Naive thymus-derived CD4-positive, alpha-beta T cell (primary cell): Measurements from ENCODE around the gene EFNA3. TPM values are rescaled to one million over a fixed set of nuclear protein-coding genes. Genes with fewer than 3 reads are reported as not detected.

Source experiments
- ATAC-seq: fragments of 150-1000 bp; cut with Tn5 transposase; 2 replicates; pipeline ENCODE4 v1.10.0; 2021; ENCODE audit warnings: mild to moderate bottlenecking, moderate library complexity
- CTCF ChIA-PET: fragments of 350-600 bp; sonication (Branson Sonifier 250); formaldehyde crosslinking; loops from one replicate; lab custom pipeline; 2021; ENCODE audit warnings: antibody characterized with exemption; lab: Charles Lee
- POLR2A ChIA-PET: fragments of 350-600 bp; sonication (Branson Sonifier 250); formaldehyde crosslinking; loops from one replicate; lab custom pipeline; 2021; ENCODE audit warnings: antibody characterized with exemption, inconsistent platforms; lab: Charles Lee
- DNase-seq, 9 donors: peaks; one replicate each; pipeline versions ENCODE4 v3.0.0 to v3.0.0-alpha.2; 2020 to 2022; ENCODE audit warnings: mixed read lengths in 1 of 9
- H3K27ac ChIP-seq: one replicate; pipeline ENCODE4 v1.7.0; 2013; ENCODE audit warnings: mild to moderate bottlenecking, low read depth, low read length, moderate library complexity
- H3K27me3 ChIP-seq, 2 donors: one replicate each; pipeline ENCODE4 v1.7.0; 2013; ENCODE audit warnings: low read length in 2 of 2, mild to moderate bottlenecking in 2 of 2, moderate library complexity in 2 of 2; ENCODE audit not compliant: control insufficient read depth in 2 of 2, insufficient read depth in 2 of 2
- H3K36me3 ChIP-seq, 3 experiments: 1 replicate in 2 of 3; 2 replicates in 1 of 3; pipeline ENCODE4 v1.7.0; 2013; ENCODE audit warnings: low read length in 3 of 3, mild to moderate bottlenecking in 3 of 3, moderate library complexity in 1 of 3; ENCODE audit not compliant: insufficient read depth in 3 of 3, control insufficient read depth in 2 of 3
- H3K4me1 ChIP-seq, 2 donors: one replicate each; pipeline ENCODE4 v1.7.0; 2013; ENCODE audit warnings: low read length in 2 of 2, mild to moderate bottlenecking in 2 of 2, moderate library complexity in 1 of 2; ENCODE audit not compliant: control insufficient read depth in 2 of 2, insufficient read depth in 2 of 2
- H3K4me3 ChIP-seq: 2 replicates; pipeline ENCODE4 v1.7.0; 2013; ENCODE audit warnings: mild to moderate bottlenecking, low read length
- H3K9me3 ChIP-seq, 3 experiments: 1 replicate in 2 of 3; 2 replicates in 1 of 3; pipeline ENCODE4 v1.7.0; 2013; ENCODE audit warnings: low read length in 3 of 3; ENCODE audit not compliant: control insufficient read depth in 2 of 3
- H3K27ac Mint-ChIP-seq, 9 donors: one replicate each; pipeline ENCODE4 v1.8.0; 2020 to 2022; ENCODE audit warnings: mixed read lengths in 9 of 9, mild to moderate bottlenecking in 8 of 9, moderate library complexity in 5 of 9, inconsistent platforms in 2 of 9
- H3K27me3 Mint-ChIP-seq, 5 donors: one replicate each; pipeline ENCODE4 v1.8.0; 2021 to 2022; ENCODE audit warnings: mixed read lengths in 5 of 5, mild to moderate bottlenecking in 1 of 5
- H3K36me3 Mint-ChIP-seq, 5 donors: one replicate each; pipeline ENCODE4 v1.8.0; 2020 to 2022; ENCODE audit warnings: mixed read lengths in 5 of 5, mild to moderate bottlenecking in 3 of 5, inconsistent platforms in 1 of 5
- H3K4me1 Mint-ChIP-seq, 7 donors: one replicate each; pipeline ENCODE4 v1.8.0; 2020 to 2022; ENCODE audit warnings: mixed read lengths in 7 of 7, mild to moderate bottlenecking in 3 of 7, inconsistent platforms in 1 of 7
- H3K4me3 Mint-ChIP-seq, 10 donors: one replicate each; pipeline ENCODE4 v1.8.0; 2020 to 2022; ENCODE audit warnings: mild to moderate bottlenecking in 10 of 10, mixed read lengths in 10 of 10, moderate library complexity in 6 of 10, inconsistent platforms in 2 of 10
- H3K9me3 Mint-ChIP-seq, 11 donors: one replicate each; pipeline ENCODE4 v1.8.0; 2020 to 2022; ENCODE audit warnings: mixed read lengths in 11 of 11, mild to moderate bottlenecking in 4 of 11, inconsistent platforms in 1 of 11, moderate library complexity in 1 of 11
- intact Hi-C, 2 donors: fragments of 100-400 bp; cut with micrococcal nuclease; formaldehyde crosslinking; loops; one replicate each; pipeline ENCODE4 v1.15.1; 2023
- polyA plus RNA-seq, 2 donors: library from polyadenylated mRNA; unstranded; fragments of 300-500 nt; fragmentation: Illumina TruSeq; gene quantifications; one replicate each; pipeline ENCODE4 v1.2.3, GENCODE V29; 2021
- total RNA-seq, 6 experiments: library from RNA in 5 of 6; stranded (reverse) in 5 of 6; gene quantifications; 1 replicate in 5 of 6; 2 replicates in 1 of 6; pipeline ENCODE4 v1.2.3 and lab custom pipeline; 2021 to 2026

Gene EFNA3
- total and polyA plus RNA-seq, 7 experiments from 2014 or later = 0.42 to 4.0 (median 1.7) TPM

DNA sequence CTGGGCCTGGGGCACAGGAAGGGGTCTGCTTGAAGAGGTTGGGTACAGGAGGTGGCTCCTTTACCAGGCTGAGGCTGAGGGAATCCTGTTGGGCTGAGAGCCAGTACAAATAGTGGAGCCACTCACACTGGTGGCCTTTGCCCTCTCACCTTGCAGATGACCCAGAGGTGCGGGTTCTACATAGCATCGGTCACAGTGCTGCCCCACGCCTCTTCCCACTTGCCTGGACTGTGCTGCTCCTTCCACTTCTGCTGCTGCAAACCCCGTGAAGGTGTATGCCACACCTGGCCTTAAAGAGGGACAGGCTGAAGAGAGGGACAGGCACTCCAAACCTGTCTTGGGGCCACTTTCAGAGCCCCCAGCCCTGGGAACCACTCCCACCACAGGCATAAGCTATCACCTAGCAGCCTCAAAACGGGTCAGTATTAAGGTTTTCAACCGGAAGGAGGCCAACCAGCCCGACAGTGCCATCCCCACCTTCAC is 55.2 kb downstream of the EFNA3 start:
- Mint-ChIP-seq H3K36me3 (peaks cover 0 to 11% (median 4%) of the 10 kb centered on the region in 5 donors), H3K27me3 (peaks cover 0 to 14% (median 0%) of the 10 kb centered on the region in 5 donors), H3K4me1 (peaks cover 40 to 61% (median 54%) of the 10 kb centered on the region in 7 donors), H3K27ac (peak overlapping the region in 6 of 9 donors; percentile 1 to 99 (median 72)), H3K9me3 (no peaks in the 10 kb centered on the region), H3K4me3 (peak overlapping the region in 5 of 10 donors; percentile 17 to 100 (median 92))
- H3K4me1 ChIP-seq = peaks cover 10 to 31% of the 10 kb centered on the region in 2 donors
- H3K9me3 ChIP-seq = no peaks in the 10 kb centered on the region
- DNase-seq (no peak), ATAC-seq (no peak)
- peaks cover 0 to 24% (median 0%) of the 10 kb centered on the region in 3 experiments for H3K36me3 ChIP-seq
- intact Hi-C loops = loop anchor here in 1 of 2 donors (2.0 kb wide), 3 partner anchors 49 to 575 kb away; partner anchors contain the start of gene UBE2Q1
- peaks cover 0 to 6% of the 10 kb centered on the region in 2 donors for H3K27me3 ChIP-seq
- ChIA-PET CTCF (interaction anchor here (1.0 to 3.0 kb wide), 3 partner anchors 42 to 60 kb away, joined by 3 to 14 read pairs (median 4); no protein-coding TSS in a partner anchor), POLR2A (interaction anchor here (1.6 to 1.9 kb wide), 2 partner anchors 41 to 178 kb away, joined by 4 to 5 read pairs; partner anchors contain the start of gene PBXIP1)
- no peak overlapping the region for H3K4me3 ChIP-seq
- peak overlapping the region; percentile 99 for H3K27ac ChIP-seq

DNA sequence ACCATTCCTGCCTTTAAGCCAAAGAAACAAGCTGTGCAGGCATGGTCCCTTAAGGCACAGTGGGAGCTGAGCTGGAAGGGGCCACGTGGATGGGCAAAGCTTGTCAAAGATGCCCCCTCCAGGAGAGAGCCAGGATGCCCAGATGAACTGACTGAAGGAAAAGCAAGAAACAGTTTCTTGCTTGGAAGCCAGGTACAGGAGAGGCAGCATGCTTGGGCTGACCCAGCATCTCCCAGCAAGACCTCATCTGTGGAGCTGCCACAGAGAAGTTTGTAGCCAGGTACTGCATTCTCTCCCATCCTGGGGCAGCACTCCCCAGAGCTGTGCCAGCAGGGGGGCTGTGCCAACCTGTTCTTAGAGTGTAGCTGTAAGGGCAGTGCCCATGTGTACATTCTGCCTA is 55.7 kb downstream of the EFNA3 start:
- Histone ChIP-seq H3K36me3 (peaks cover 0 to 24% (median 0%) of the 10 kb centered on the region in 3 experiments), H3K4me1 (peaks cover 6 to 27% of the 10 kb centered on the region in 2 donors), H3K27ac (peak overlapping the region; percentile 99), H3K9me3 (no peaks in the 10 kb centered on the region), H3K4me3 (no peak overlapping the region), H3K27me3 (peaks cover 0 to 5% of the 10 kb centered on the region in 2 donors)
- Mint-ChIP-seq H3K27ac (peak overlapping the region; percentile 95 to 100 (median 98)), H3K9me3 (no peaks in the 10 kb centered on the region), H3K36me3 (peaks cover 0 to 13% (median 4%) of the 10 kb centered on the region in 5 donors), H3K27me3 (peaks cover 0 to 10% (median 0%) of the 10 kb centered on the region in 5 donors), H3K4me3 (peak overlapping the region; percentile 91 to 100 (median 98)), H3K4me1 (peaks cover 41 to 60% (median 51%) of the 10 kb centered on the region in 7 donors)
- ATAC-seq = no peak
- POLR2A ChIA-PET = interaction anchor here (1.1 to 1.9 kb wide), 4 partner anchors 8 to 178 kb away, joined by 4 to 5 read pairs (median 4); partner anchors contain the start of gene PBXIP1
- no peak for DNase-seq
- CTCF ChIA-PET = interaction anchor here (1.4 to 3.0 kb wide), 3 partner anchors 43 to 59 kb away, joined by 4 to 14 read pairs (median 5); no protein-coding TSS in a partner anchor
- intact Hi-C loops = loop anchor here in 1 of 2 donors (2.0 kb wide), 3 partner anchors 50 to 576 kb away; partner anchors contain the start of gene UBE2Q1

DNA sequence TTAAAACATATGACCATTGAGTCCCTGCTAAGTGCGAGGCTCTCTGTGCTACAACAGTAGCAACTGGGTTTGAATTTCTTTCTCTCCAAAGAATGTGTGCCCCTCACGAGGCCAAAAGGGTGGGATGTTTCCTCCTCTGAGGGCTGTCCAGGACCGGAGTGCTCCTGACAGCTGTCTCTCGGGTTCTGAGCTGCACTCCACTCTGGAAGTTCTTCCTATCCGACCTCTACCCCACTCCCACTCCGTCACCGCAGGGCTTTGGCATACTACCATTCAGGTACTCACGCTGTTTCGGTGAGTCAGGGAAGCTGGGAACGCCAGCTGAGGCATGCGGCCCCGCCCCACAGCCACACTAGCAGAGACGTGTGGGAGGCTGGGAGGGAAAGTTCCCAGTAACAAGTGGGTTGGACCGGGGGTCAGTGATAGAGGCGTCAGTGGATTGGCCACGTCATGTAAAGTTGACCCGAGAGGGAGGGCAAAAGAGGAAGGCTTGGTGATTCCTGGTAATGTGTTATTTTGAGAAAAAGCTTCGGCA is 56.3 kb downstream of the EFNA3 start:
- Mint-ChIP-seq H3K27ac (peak overlapping the region; percentile 95 to 100 (median 98)), H3K9me3 (no peaks in the 10 kb centered on the region), H3K4me1 (peaks cover 41 to 59% (median 45%) of the 10 kb centered on the region in 7 donors), H3K27me3 (peaks cover 0 to 4% (median 0%) of the 10 kb centered on the region in 5 donors), H3K4me3 (peak overlapping the region; percentile 91 to 100 (median 98)), H3K36me3 (peaks cover 0 to 14% (median 4%) of the 10 kb centered on the region in 5 donors)
- peaks cover 0 to 26% (median 0%) of the 10 kb centered on the region in 3 experiments for H3K36me3 ChIP-seq
- peaks cover 6 to 21% of the 10 kb centered on the region in 2 donors for H3K4me1 ChIP-seq
- peak overlapping the region; percentile 99 for H3K27ac ChIP-seq
- intact Hi-C loops = loop anchor here (1.0 to 5.0 kb wide), 8 partner anchors 8 to 576 kb away; partner anchors contain the start of genes ADAR (in 1 of the 2), EFNA1 (in 1 of the 2), RUSC1 (in 1 of the 2) and UBE2Q1 (in 1 of the 2)
- POLR2A ChIA-PET = interaction anchor here (0.6 to 1.9 kb wide), 5 partner anchors 9 to 179 kb away, joined by 3 to 7 read pairs (median 4); partner anchors contain the start of gene PBXIP1
- DNase-seq = peak in 2 of 9 donors; percentile 24 to 77
- peak; percentile 39 for ATAC-seq
- CTCF ChIA-PET = interaction anchor here (0.6 to 3.0 kb wide), 4 partner anchors 39 to 111 kb away, joined by 3 to 14 read pairs (median 4); no protein-coding TSS in a partner anchor
- no peaks in the 10 kb centered on the region for H3K27me3 ChIP-seq
- no peaks in the 10 kb centered on the region for H3K9me3 ChIP-seq
- H3K4me3 ChIP-seq = peak overlapping the region; percentile 99

GRCh38 chr1:155135415-155136028 is 56.9 kb downstream of the EFNA3 start, which contains the start of gene SLC50A1:
Gene SLC50A1, plus strand, starts transcription at chr1:155135852. Its CDS starts 60 bp downstream, at chr1:155135912.
- H3K4me3 ChIP-seq = peak within 1 kb of the TSS; percentile 99
- peaks cover 0 to 29% (median 0%) of the 10 kb centered on the region in 3 experiments for H3K36me3 ChIP-seq
- Mint-ChIP-seq H3K4me3 (peak within 1 kb of the TSS; percentile 91 to 100 (median 98)), H3K4me1 (peaks cover 41 to 58% (median 46%) of the 10 kb centered on the region in 7 donors), H3K27me3 (peaks cover 0 to 2% (median 0%) of the 10 kb centered on the region in 5 donors), H3K36me3 (peaks cover 0 to 17% (median 4%) of the 10 kb centered on the region in 5 donors), H3K27ac (peak within 1 kb of the TSS; percentile 95 to 100 (median 98)), H3K9me3 (no peaks in the 10 kb centered on the region)
- intact Hi-C loops = loop anchor here (1.0 to 5.0 kb wide), 10 partner anchors 8 to 577 kb away; partner anchors contain the start of genes EFNA1 (in 2 of the 2), ADAR (in 1 of the 2), KRTCAP2 (in 1 of the 2) and RUSC1 (in 1 of the 2)
- DNase-seq = peak; percentile 86 to 96 (median 90)
- CTCF ChIA-PET = interaction anchor here (0.6 to 3.0 kb wide), 5 partner anchors 9 to 112 kb away, joined by 3 to 14 read pairs (median 4); no protein-coding TSS in a partner anchor
- peak; percentile 93 for ATAC-seq
- no peaks in the 10 kb centered on the region for H3K9me3 ChIP-seq
- POLR2A ChIA-PET = interaction anchor here (0.5 to 1.9 kb wide), 7 partner anchors 8 to 180 kb away, joined by 3 to 7 read pairs (median 4); partner anchors contain the start of gene PBXIP1
- H3K27ac ChIP-seq = peak within 1 kb of the TSS; percentile 99
- H3K27me3 ChIP-seq = no peaks in the 10 kb centered on the region
- peaks cover 8 to 15% of the 10 kb centered on the region in 2 donors for H3K4me1 ChIP-seq

DNA sequence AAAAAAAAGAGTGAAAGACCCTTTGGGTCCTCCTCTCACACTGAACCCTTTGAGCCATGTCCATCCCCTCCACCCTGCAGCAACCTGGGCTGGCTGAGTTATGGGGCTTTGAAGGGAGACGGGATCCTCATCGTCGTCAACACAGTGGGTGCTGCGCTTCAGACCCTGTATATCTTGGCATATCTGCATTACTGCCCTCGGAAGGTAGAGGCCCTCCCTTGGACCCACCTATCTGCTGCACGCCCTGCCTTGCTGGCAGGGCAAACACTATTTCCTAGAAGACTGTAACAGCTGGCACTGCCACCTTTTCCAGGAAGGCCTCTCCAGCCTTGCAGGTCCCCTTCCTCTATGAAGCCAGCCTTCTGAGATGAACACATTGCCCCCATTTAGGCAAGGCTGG is 58.1 kb downstream of the EFNA3 start:
- Histone ChIP-seq H3K4me3 (peak overlapping the region; percentile 19), H3K27ac (peak overlapping the region; percentile 99), H3K27me3 (no peaks in the 10 kb centered on the region), H3K9me3 (no peaks in the 10 kb centered on the region), H3K4me1 (peaks cover 10 to 15% of the 10 kb centered on the region in 2 donors), H3K36me3 (peaks cover 0 to 21% (median 0%) of the 10 kb centered on the region in 3 experiments)
- intact Hi-C loops = loop anchor here (1.0 to 5.0 kb wide), 7 partner anchors 9 to 529 kb away; partner anchors contain the start of genes ADAR (in 1 of the 2), EFNA1 (in 1 of the 2), KRTCAP2 (in 1 of the 2) and RUSC1 (in 1 of the 2)
- Mint-ChIP-seq H3K9me3 (no peaks in the 10 kb centered on the region), H3K27ac (peak overlapping the region; percentile 95 to 100 (median 98)), H3K36me3 (peaks cover 0 to 17% (median 2%) of the 10 kb centered on the region in 5 donors), H3K27me3 (no peaks in the 10 kb centered on the region), H3K4me3 (peak overlapping the region; percentile 91 to 100 (median 98)), H3K4me1 (peaks cover 35 to 53% (median 46%) of the 10 kb centered on the region in 7 donors)
- DNase-seq = peak in 5 of 9 donors; percentile 13 to 33 (median 18)
- no peak for ATAC-seq
- ChIA-PET POLR2A (interaction anchor here (0.6 to 1.3 kb wide), 5 partner anchors 9 to 1352 kb away, joined by 3 to 4 read pairs (median 3); partner anchors contain the start of genes EFNA1 and KRTCAP2), CTCF (interaction anchor here (1.4 to 2.4 kb wide), 3 partner anchors 36 to 51 kb away, joined by 4 to 7 read pairs (median 6); partner anchors contain the start of gene KRTCAP2)
